A673 (cell line): Measurements from ENCODE around the gene CELF4. TPM values are rescaled to one million over a fixed set of nuclear protein-coding genes. Genes with fewer than 3 reads are reported as not detected.

Experiments used
- BruUV-seq: library from RNA; stranded (reverse); fragments of 400-500 nt; replicated peaks from 2 replicates; lab custom pipeline; 2021; lab: Mats Ljungman, UMichigan
- CTCF ChIA-PET: fragments of 300-600 bp; sonication (Branson Sonifier 250); formaldehyde crosslinking; loops from one replicate; lab custom pipeline; 2022; ENCODE audit warnings: antibody characterized with exemption; lab: Charles Lee
- POLR2A ChIA-PET: fragments of 300-600 bp; sonication (Branson Sonifier 250); formaldehyde crosslinking; loops from one replicate; lab custom pipeline; 2022; ENCODE audit warnings: antibody characterized with exemption; ENCODE audit not compliant: low non-redundant PET; lab: Charles Lee
- DNase-seq: peaks from one replicate; pipeline ENCODE4 v3.0.0-alpha.2; 2015; ENCODE audit warnings: low spot score
- H3K27ac ChIP-seq: fragments of 200-600 bp; sonication (generic); 2 replicates; pipeline ENCODE4 v1.5.1; 2016; ENCODE audit warnings: mixed run types, low read depth, mild to moderate bottlenecking, mixed read lengths, antibody characterized with exemption, low read length; ENCODE audit not compliant: poor library complexity, severe bottlenecking
- H3K27me3 ChIP-seq: fragments of 200-600 bp; sonication (generic); replicated peaks from 2 replicates; pipeline ENCODE4 v1.6.1; 2017; ENCODE audit warnings: mixed run types, low read depth, mild to moderate bottlenecking, mixed read lengths, antibody characterized with exemption, low read length; ENCODE audit not compliant: insufficient read depth, poor library complexity
- H3K36me3 ChIP-seq: fragments of 200-600 bp; sonication (generic); 2 replicates; pipeline ENCODE4 v1.6.1; 2016; ENCODE audit warnings: mixed run types, mild to moderate bottlenecking, mixed read lengths, antibody characterized with exemption, low read length; ENCODE audit not compliant: insufficient read depth, poor library complexity, severe bottlenecking
- H3K4me1 ChIP-seq: fragments of 200-600 bp; sonication (generic); 2 replicates; pipeline ENCODE4 v1.6.1; 2017; ENCODE audit warnings: mixed run types, mild to moderate bottlenecking, mixed read lengths, antibody characterized with exemption, low read length; ENCODE audit not compliant: insufficient read depth, poor library complexity, severe bottlenecking
- H3K4me3 ChIP-seq: fragments of 200-600 bp; sonication (generic); 2 replicates; pipeline ENCODE4 v1.5.1; 2016; ENCODE audit warnings: low read depth, mixed run types, mild to moderate bottlenecking, mixed read lengths, low read length; ENCODE audit not compliant: poor library complexity, severe bottlenecking
- H3K9me3 ChIP-seq: fragments of 200-600 bp; sonication (generic); 2 replicates; pipeline ENCODE4 v1.6.1; 2016; ENCODE audit warnings: mixed run types, low read depth, mild to moderate bottlenecking, mixed read lengths, antibody characterized with exemption, low read length; ENCODE audit not compliant: poor library complexity, severe bottlenecking
- CTCF ChIP-seq: fragments of 300-800, 200-600 bp; sonication (generic); conservative IDR thresholded peaks from 2 replicates; pipeline ENCODE4 v1.5.1; 2017; ENCODE audit warnings: low read depth, mild to moderate bottlenecking, antibody characterized with exemption, low read length, moderate library complexity, mixed read lengths
- EZH2 ChIP-seq: fragments of 200-600 bp; sonication (generic); IDR thresholded peaks from 2 replicates; pipeline ENCODE4 v1.6.1; 2017; ENCODE audit warnings: borderline replicate concordance, low read depth, mild to moderate bottlenecking, mixed read lengths, antibody characterized with exemption, low read length; ENCODE audit not compliant: poor library complexity, severe bottlenecking
- intact Hi-C: fragments of 100-400 bp; cut with micrococcal nuclease; formaldehyde crosslinking; loops from one replicate; pipeline ENCODE4 v1.10.0; 2022; ENCODE audit not compliant: unreplicated experiment
- total RNA-seq: library from RNA; stranded (reverse); gene quantifications from 2 replicates; pipeline ENCODE4 v1.2.3, GENCODE V29; 2021

The CELF4 gene
- total RNA-seq, 1 experiment from 2014 or later = not detected

- H3K27ac ChIP-seq = no peak overlapping the region
- DNase-seq = no peak
- no peaks in the 10 kb centered on the region for H3K36me3 ChIP-seq
- CTCF ChIA-PET = no interaction called here
- POLR2A ChIA-PET = no interaction called here
- BruUV-seq = no TSS peak
- peaks cover 30% of the 10 kb centered on the region for H3K27me3 ChIP-seq
- H3K9me3 ChIP-seq = no peaks in the 10 kb centered on the region
- intact Hi-C loops = no loop called here
- H3K4me1 ChIP-seq = no peaks in the 10 kb centered on the region
- TF ChIP-seq EZH2 = no peak
- no peak for TF ChIP-seq CTCF
- no peak overlapping the region for H3K4me3 ChIP-seq
These were observed 105.0 kb downstream of the CELF4 start for GRCh38 chr18:37460604-37461003.

DNA sequence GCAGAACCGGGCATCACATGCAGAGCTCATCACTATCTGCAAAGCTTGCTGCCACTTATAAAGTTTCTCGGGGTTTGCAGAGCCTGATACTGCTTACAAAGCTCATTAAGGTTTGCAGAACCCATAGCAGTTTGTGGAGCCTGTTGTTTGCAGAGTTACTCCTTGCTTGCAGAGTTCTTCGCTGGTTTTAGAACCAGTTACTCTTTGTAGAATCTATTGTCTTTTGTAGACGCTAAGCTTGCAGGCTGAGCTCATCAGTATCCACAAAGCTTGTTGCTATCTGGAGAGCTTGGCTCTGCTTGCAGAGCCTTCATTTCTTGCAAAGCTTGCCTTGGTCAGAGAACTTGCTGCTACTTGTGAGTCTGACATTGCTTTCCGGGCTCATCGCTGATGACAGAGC lies 106.9 kb downstream of the CELF4 start:
- TF ChIP-seq CTCF = no peak
- TF ChIP-seq EZH2 = no peak
- no peak overlapping the region for H3K4me3 ChIP-seq
- ChIA-PET POLR2A (no interaction called here), CTCF (no interaction called here)
- no peak overlapping the region for H3K27ac ChIP-seq
- intact Hi-C loops = no loop called here
- peaks cover 26% of the 10 kb centered on the region for H3K27me3 ChIP-seq
- no TSS peak for BruUV-seq
- H3K9me3 ChIP-seq = no peaks in the 10 kb centered on the region
- no peak for DNase-seq
- H3K4me1 ChIP-seq = no peaks in the 10 kb centered on the region
- no peaks in the 10 kb centered on the region for H3K36me3 ChIP-seq

DNA sequence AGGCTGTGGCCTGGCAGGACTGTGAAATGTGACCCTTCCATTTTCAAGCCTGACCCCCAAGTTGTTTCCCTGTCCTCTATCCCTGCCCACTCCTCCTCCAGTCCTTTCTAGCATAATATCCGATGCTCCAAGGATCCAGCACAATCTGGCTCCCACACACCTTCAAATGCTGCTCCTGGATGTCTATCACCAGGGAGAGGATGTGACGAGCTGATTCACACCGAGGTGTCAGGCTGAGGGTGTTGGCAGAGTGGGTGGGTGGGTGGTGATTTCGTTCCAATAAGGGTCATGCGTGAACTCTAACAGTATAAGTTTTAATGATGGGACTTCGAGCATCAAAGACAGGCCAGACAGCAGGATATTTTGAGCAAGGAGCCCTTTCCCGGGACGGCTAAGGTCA lies 107.8 kb downstream of the CELF4 start:
- CTCF ChIA-PET = no interaction called here
- DNase-seq = no peak
- TF ChIP-seq EZH2 = no peak
- Histone ChIP-seq H3K27ac (no peak overlapping the region), H3K4me3 (no peak overlapping the region), H3K4me1 (no peaks in the 10 kb centered on the region), H3K9me3 (no peaks in the 10 kb centered on the region), H3K36me3 (no peaks in the 10 kb centered on the region), H3K27me3 (peaks cover 34% of the 10 kb centered on the region)
- intact Hi-C loops = no loop called here
- BruUV-seq = no TSS peak
- POLR2A ChIA-PET = no interaction called here

- DNase-seq = no peak
- TF ChIP-seq EZH2 = no peak
- no peak for TF ChIP-seq CTCF
- ChIA-PET CTCF (no interaction called here), POLR2A (no interaction called here)
- intact Hi-C loops = no loop called here
- Histone ChIP-seq H3K4me3 (no peak overlapping the region), H3K9me3 (no peaks in the 10 kb centered on the region), H3K4me1 (no peaks in the 10 kb centered on the region), H3K27ac (no peak overlapping the region), H3K36me3 (no peaks in the 10 kb centered on the region), H3K27me3 (peaks cover 34% of the 10 kb centered on the region)
- BruUV-seq = no TSS peak
These were observed 108.3 kb downstream of the CELF4 start for GRCh38 chr18:37457341-37457740.
